Left renal cortex interstitium (tissue), 4 donors: ENCODE data around the gene RAPGEF2. TPM values are rescaled to one million over a fixed set of nuclear protein-coding genes. Genes with fewer than 3 reads are reported as not detected.
"Not testable (repeated sequence)": the region's sequence is repeated elsewhere in the genome, so short reads cannot be mapped to it uniquely, and the experiment has no call there.

ENCODE experiments used
- DNase-seq, 4 donors: peaks; one replicate each; pipeline ENCODE4 v3.0.0-alpha.2; 2013; ENCODE audit warnings: low read depth in 4 of 4, low spot score in 2 of 4, missing footprints in 1 of 4
- polyA plus RNA-seq, 4 donors: library from polyadenylated mRNA; unstranded; fragments of 120-200 nt; gene quantifications; one replicate each; pipeline ENCODE4 v1.2.1, GENCODE V29; 2013; ENCODE audit not compliant: insufficient read length in 4 of 4

RAPGEF2 gene
- polyA plus RNA-seq, 4 donors, result 40.0 to 50.9 (median 49.1) TPM

- DNase-seq, result peak in 2 of 4 donors; percentile 53 to 63
Measured at GRCh38 chr4:159227984-159228383, 125.1 kb downstream of the RAPGEF2 start.

- no peak for DNase-seq
Measured at GRCh38 chr4:159229164-159229563, 126.3 kb downstream of the RAPGEF2 start.

GRCh38 chr4:159232465-159233106, 129.7 kb downstream of the RAPGEF2 start:
- DNase-seq, result no peak

- no peak for DNase-seq
Measured at GRCh38 chr4:159235779-159236368, 133.0 kb downstream of the RAPGEF2 start.

DNA sequence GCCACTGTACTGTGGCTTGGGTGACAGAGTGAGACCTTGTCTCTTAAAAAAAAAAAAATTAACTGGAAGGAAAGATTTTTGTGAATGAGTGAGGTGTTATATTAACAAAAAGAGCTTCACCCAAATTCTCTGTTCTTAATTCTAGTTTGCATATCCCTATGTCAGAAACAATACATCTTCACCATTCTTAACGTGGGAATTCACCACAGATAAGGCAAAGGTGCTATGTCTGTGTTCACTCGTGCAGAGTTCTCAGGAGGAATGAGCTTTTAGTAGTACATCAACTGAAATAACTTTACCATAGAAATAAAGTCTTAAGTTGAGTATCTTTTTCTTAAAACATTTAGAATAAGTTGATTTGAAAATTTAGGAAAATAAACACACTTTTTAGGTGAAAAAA, 135.1 kb downstream of the RAPGEF2 start:
- DNase-seq, result no peak

DNA sequence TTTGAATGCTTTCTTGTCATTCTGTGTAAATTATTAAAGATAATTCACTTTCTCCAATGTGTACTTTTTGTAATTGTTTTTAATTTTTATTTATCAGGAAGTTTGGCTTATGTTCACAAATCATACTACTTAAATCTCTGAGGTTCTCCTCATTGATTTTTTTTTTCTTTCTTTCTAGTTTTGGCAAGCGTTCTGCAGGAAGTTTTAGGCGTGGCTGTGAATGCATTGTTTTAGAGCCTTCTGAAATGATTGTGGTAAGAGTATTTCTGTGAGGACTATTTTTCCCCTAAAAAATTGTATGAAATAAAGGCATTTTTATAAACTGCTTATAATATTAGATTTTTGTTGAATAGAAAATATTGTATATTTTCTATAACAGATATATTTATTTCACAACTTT, 135.8 kb downstream of the RAPGEF2 start:
- no peak for DNase-seq

DNA sequence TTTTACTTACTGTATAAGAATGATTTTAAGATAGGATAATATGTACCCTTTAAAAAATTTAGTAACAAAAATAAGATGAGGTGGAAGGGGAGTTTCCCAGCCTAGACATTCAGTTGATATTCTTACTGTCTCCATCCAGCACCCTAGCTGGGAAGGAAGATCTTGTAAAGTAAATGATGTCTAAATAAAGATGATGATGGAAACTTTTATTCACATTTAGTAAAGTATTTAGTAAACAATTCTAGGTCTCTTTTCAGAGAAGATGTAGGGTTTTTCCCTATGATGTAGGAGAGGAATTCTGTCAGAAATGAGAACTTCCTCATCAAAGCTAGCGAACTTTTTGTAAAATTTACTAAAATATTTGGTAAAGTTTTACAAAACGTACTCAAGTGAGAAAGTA, 136.8 kb downstream of the RAPGEF2 start:
- DNase-seq, result no peak

DNA sequence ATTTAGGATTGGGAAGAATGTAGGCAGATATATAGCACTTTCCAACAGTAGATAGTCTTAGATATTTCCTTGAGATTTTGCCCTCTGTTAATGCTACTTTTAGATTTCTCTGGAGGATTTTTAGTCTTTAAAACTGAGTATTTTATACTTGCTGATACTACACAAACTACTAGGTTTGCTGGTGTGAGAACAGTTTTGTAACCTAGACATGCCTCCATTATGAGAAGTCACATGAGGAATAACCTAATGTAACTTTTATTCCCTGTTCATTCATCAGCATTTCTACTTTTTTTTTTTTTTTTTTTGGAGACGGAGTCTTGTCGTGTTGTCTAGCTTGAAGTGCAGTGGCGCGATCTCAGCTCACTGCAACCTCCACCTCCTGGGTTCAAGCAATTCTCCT, 137.2 kb downstream of the RAPGEF2 start:
- DNase-seq, result no peak

- no peak for DNase-seq
Measured at GRCh38 chr4:159240687-159241086, 137.8 kb downstream of the RAPGEF2 start.

- no peak for DNase-seq
Measured at GRCh38 chr4:159242427-159242826, 139.5 kb downstream of the RAPGEF2 start.

- DNase-seq, result no peak
Measured at GRCh38 chr4:159248384-159249178, 145.7 kb downstream of the RAPGEF2 start.

DNA sequence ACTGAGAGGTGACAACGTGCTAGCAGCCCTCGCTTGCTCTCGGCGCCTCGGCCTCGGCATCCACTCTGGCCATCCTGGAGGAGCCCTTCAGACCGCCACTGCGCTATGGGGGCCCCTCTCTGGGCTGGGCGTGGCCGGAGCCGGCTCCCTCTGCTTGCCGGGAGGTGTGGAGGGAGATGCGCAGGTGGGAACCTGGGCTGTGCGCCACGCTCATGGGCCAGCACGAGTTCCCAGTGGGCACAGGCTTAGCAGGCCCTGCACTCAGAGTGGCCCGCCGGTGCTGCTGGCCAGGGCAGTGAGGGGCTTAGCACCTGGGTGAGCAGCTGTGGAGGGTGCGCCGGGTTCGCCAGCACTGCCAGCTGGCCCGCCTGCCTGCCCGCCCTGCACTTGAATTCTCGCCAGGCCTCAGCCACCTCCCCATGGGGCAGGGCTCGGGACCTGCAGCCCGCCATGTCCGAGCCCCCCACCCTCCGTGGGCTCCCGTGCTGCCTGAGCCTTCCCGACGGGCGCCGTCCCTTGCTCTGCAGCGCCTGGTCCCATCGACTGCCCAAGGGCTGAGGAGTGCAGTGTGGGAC, 148.0 kb downstream of the RAPGEF2 start:
- no peak for DNase-seq

GRCh38 chr4:159251580-159251979, 148.7 kb downstream of the RAPGEF2 start:
- not testable (repeated sequence) for DNase-seq

- no peak for DNase-seq
Measured at GRCh38 chr4:159252491-159252890, 149.6 kb downstream of the RAPGEF2 start.

- DNase-seq, result no peak
Measured at GRCh38 chr4:159256037-159256436, 153.2 kb downstream of the RAPGEF2 start.

- DNase-seq, result no peak
Measured at GRCh38 chr4:159258889-159259560, 156.1 kb downstream of the RAPGEF2 start.

DNA sequence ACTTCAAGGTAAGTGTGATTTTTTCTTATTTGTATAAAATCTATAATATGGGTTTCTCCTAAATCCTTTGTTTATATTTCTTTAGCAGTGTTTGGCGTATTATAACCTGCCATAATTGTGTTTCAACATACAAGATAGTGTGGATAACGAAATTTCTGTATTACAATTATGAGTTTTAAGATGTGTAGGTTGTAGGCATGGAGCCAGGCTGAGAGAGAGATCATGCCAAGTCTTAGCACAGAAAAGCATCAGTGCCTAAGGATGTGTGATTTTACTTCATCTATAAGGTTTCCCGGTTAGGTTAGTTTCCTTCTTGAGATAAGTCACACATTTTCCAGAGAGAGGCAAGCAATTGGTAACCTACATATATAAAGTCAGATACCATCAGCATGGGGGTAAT, 161.2 kb downstream of the RAPGEF2 start:
- DNase-seq, result no peak

GRCh38 chr4:159266981-159267868, 164.3 kb downstream of the RAPGEF2 start:
- peak in 1 of 4 donors; percentile 39 for DNase-seq

GRCh38 chr4:159267869-159268285, 165.0 kb downstream of the RAPGEF2 start:
- no peak for DNase-seq

DNA sequence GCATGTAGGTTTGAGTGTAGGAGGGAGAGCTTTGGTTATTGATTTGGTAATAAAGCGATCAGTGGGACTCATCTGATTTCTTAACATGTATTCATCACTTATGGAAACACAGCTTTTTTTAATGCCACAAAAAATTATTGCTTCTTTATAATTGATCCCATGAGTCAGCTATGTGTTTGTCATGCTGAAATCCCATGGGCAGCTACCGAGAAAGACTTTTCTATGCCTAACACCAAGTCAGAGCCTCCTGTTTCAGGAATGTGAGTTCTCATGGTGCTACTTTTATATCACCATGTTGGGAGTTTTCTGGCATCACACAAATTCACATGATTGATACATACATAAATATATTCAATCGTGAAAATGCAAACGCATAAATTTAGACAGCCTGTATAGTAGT, 165.7 kb downstream of the RAPGEF2 start:
- no peak for DNase-seq
